GM12878 (cell line): Measurements from ENCODE around the gene ZCCHC2. TPM values are rescaled to one million over a fixed set of nuclear protein-coding genes. Genes with fewer than 3 reads are reported as not detected.
A peak's percentile ranks its signal among the peaks of the same experiment; 100 is the strongest.

Experiments used
- CBX3 ChIP-seq: fragments of 200-600 bp; sonication (generic); IDR thresholded peaks from 2 replicates; pipeline ENCODE4 v1.6.1; 2016; ENCODE audit warnings: low read depth, borderline replicate concordance
- CHD1 ChIP-seq: IDR thresholded peaks from 2 replicates; pipeline ENCODE4 v1.6.1; 2012; ENCODE audit warnings: low read depth, low read length, improper control_type of control experiment
- CTCF ChIP-seq, 3 experiments: IDR thresholded peaks in 2 of 3; conservative IDR thresholded peaks in 1 of 3; 2 replicates each; pipeline ENCODE4 v1.5.1; 2011; ENCODE audit warnings: low read depth in 3 of 3, low read length in 3 of 3, mild to moderate bottlenecking in 3 of 3, control low read depth in 2 of 3, moderate library complexity in 2 of 3, inconsistent platforms in 1 of 3, mixed read lengths in 1 of 3; ENCODE audit not compliant: control insufficient read depth in 2 of 3, insufficient read depth in 1 of 3; ENCODE audit errors: extremely low read depth in 1 of 3
- DPF2 ChIP-seq: fragments of 450-650 bp; IDR thresholded peaks from 2 replicates; pipeline ENCODE4 v1.6.1; 2017; ENCODE audit warnings: mild to moderate bottlenecking
- E2F8 ChIP-seq: fragments of 450-650 bp; IDR thresholded peaks from 2 replicates; pipeline ENCODE4 v1.6.1; 2018; ENCODE audit warnings: mild to moderate bottlenecking, low read depth, moderate library complexity; ENCODE audit not compliant: partially characterized antibody
- FOXM1 ChIP-seq: IDR thresholded peaks from 2 replicates; pipeline ENCODE4 v1.6.1; 2012; ENCODE audit warnings: low read depth, mild to moderate bottlenecking, inconsistent platforms, low read length, moderate library complexity
- HDGF ChIP-seq: fragments of 450-650 bp; IDR thresholded peaks from 2 replicates; pipeline ENCODE4 v1.6.1; 2016; ENCODE audit warnings: antibody characterized with exemption
- MAX ChIP-seq: IDR thresholded peaks from 2 replicates; pipeline ENCODE4 v1.6.1; 2012; ENCODE audit warnings: low read depth, low read length, improper control_type of control experiment
- NR2C1 ChIP-seq: fragments of 450-650 bp; IDR thresholded peaks from 2 replicates; pipeline ENCODE4 v1.6.1; 2017; ENCODE audit warnings: antibody characterized with exemption, mild to moderate bottlenecking, moderate library complexity
- PBX3 ChIP-seq: IDR thresholded peaks from 2 replicates; pipeline ENCODE4 v1.6.1; 2011; ENCODE audit warnings: mild to moderate bottlenecking, low read depth, low read length, moderate library complexity; ENCODE audit not compliant: insufficient replicate concordance
- POLR2AphosphoS5 ChIP-seq: IDR thresholded peaks from 2 replicates; pipeline ENCODE4 v1.6.1; 2011; ENCODE audit warnings: mild to moderate bottlenecking, low read length, inconsistent platforms
- REST ChIP-seq: IDR thresholded peaks from 2 replicates; pipeline ENCODE4 v1.6.1; 2012; ENCODE audit warnings: mild to moderate bottlenecking, low read depth, low read length
- SIN3A ChIP-seq: IDR thresholded peaks from 2 replicates; pipeline ENCODE4 v1.6.1; 2012; ENCODE audit warnings: low read depth, low read length, improper control_type of control experiment
- TAF1 ChIP-seq: IDR thresholded peaks from 2 replicates; pipeline ENCODE4 v1.6.1; 2011; ENCODE audit warnings: mild to moderate bottlenecking, low read depth, low read length, borderline replicate concordance
- TCF7 ChIP-seq: IDR thresholded peaks from 2 replicates; pipeline ENCODE4 v1.6.1; 2014; ENCODE audit warnings: antibody characterized with exemption, borderline replicate concordance
- YY1 ChIP-seq: IDR thresholded peaks from 2 replicates; pipeline ENCODE4 v1.6.1; 2011; ENCODE audit warnings: low read depth, mild to moderate bottlenecking, low read length
- ZBED1 ChIP-seq: IDR thresholded peaks from 2 replicates; pipeline ENCODE4 v1.6.1; 2016; ENCODE audit warnings: borderline replicate concordance
- ZNF207 ChIP-seq: fragments of 450-650 bp; IDR thresholded peaks from 2 replicates; pipeline ENCODE4 v1.6.1; 2014; ENCODE audit warnings: antibody characterized with exemption, mild to moderate bottlenecking, borderline replicate concordance
- polyA plus RNA-seq, 11 experiments: library from polyadenylated mRNA; depleted of rRNA in 4 of 11; unstranded in 6 of 11; stranded (reverse) in 5 of 11; fragments of >200 nt; fragmentation: Nextera tagmentation in 4 of 11; fragmentation: Illumina TruSeq in 1 of 11; extraction: Ambion mirVana in 4 of 11; extraction: Trizol in 1 of 11; gene quantifications; 1 replicate in 1 of 11; 2 replicates in 10 of 11; pipeline versions ENCODE4 v1.2.1 to v1.2.3, GENCODE V29; 2011 to 2016; ENCODE audit warnings: inconsistent platforms in 2 of 11, missing spikeins in 2 of 11, low read depth in 1 of 11
- total RNA-seq, 4 experiments: library from RNA; depleted of rRNA in 3 of 4; stranded (reverse); fragments of >200 nt in 3 of 4; fragmentation: Illumina TruSeq in 1 of 4; extraction: Trizol in 1 of 4; gene quantifications; 2 replicates each; pipeline versions ENCODE4 v1.2.1 to v1.2.3, GENCODE V29; 2013 to 2021

Gene ZCCHC2
- total and polyA plus RNA-seq, 10 of the 15 experiments (the other 5 are each of a cell fraction or from before 2014, with no cell fraction given) = 1.7 to 17.4 (median 8.6) TPM

- TF ChIP-seq PBX3 (peak; percentile 14), YY1 (peak; percentile 45; the same call in 1 of the 2 replicates), ZBED1 (no peak), TAF1 (peak; percentile 97), HDGF (peak; percentile 97), CTCF (IDR thresholded peaks at IDR 0.05 in 2 of 3, conservative IDR thresholded peaks at IDR 0.05 in 1 of 3; ENCODE audit: control insufficient read depth in 2 of 3, extremely low read depth in 1 of 3, insufficient read depth in 1 of 3, low read depth in 3 of 3, low read length in 3 of 3) (no peak), CBX3 (no peak), CHD1 (0 out of 2 replicates have a peak, but pooled peaks have one; percentile 21), TCF7 (no peak), NR2C1 (peak; percentile 22; the same call in 1 of the 2 replicates), DPF2 (peak; percentile 92), POLR2AphosphoS5 (peak; percentile 76), FOXM1 (no peak), SIN3A (no peak), MAX (0 out of 2 replicates have a peak, but pooled peaks have one; percentile 74), REST (no peak), ZNF207 (peak; percentile 83), E2F8 (no peak)
These were observed at the start of gene ZCCHC2 (continued) for GRCh38 chr18:62522504-62523254.
